Measurements from ENCODE around the gene ATP6V0C. TPM values are rescaled to one million over a fixed set of nuclear protein-coding genes. Genes with fewer than 3 reads are reported as not detected.

ATP6V0C gene
- total and polyA plus RNA-seq, 2 of the 13 experiments (the other 11 are each of a cell fraction or from before 2014, with no cell fraction given) = 10.4 to 20.1 TPM

- TF ChIP-seq SMAD1 (CRISPR knock-in tag; IDR thresholded peaks at IDR 0.05; ENCODE audit: borderline replicate concordance, low read depth) = no peak
- no peak for TF ChIP-seq ZHX2 (IDR thresholded peaks at IDR 0.05; ENCODE audit: low read depth)
- TF ChIP-seq ZHX2 (CRISPR knock-in tag; IDR thresholded peaks at IDR 0.05; ENCODE audit: borderline replicate concordance) = no peak
- TF ChIP-seq MED13 (CRISPR knock-in tag; IDR thresholded peaks at IDR 0.05) = peak; percentile 26; the same call in 1 of the 2 replicates
- peak; percentile 7 for TF ChIP-seq XRCC5 (optimal IDR thresholded peaks at IDR 0.05; ENCODE audit: low read length)
- TF ChIP-seq PRPF4 (IDR thresholded peaks at IDR 0.05; ENCODE audit: low read depth, low read length, poor library complexity, severe bottlenecking) = no peak
- TF ChIP-seq GATA4 (IDR thresholded peaks at IDR 0.05; ENCODE audit: borderline replicate concordance, low read depth) = no peak
- no peak for TF ChIP-seq ATF1 (CRISPR knock-in tag; IDR thresholded peaks at IDR 0.05)
- TF ChIP-seq BRCA1 (CRISPR knock-in tag; IDR thresholded peaks at IDR 0.05) = 0 out of 2 replicates have a peak, but pooled peaks have one; percentile 26
- TF ChIP-seq ZIK1 (CRISPR knock-in tag; IDR thresholded peaks at IDR 0.05; ENCODE audit: borderline replicate concordance, low read depth) = 0 out of 2 replicates have a peak, but pooled peaks have one; percentile 27
- TF ChIP-seq ZNF296 (CRISPR knock-in tag; conservative IDR thresholded peaks at IDR 0.05) = no peak
- TF ChIP-seq RNF2 (conservative IDR thresholded peaks at IDR 0.05; ENCODE audit: low read depth) = 0 out of 2 replicates have a peak, but pooled peaks have one; percentile 41
- no peak for TF ChIP-seq ZNF253 (CRISPR knock-in tag; IDR thresholded peaks at IDR 0.05; ENCODE audit: borderline replicate concordance)
- TF ChIP-seq, protein P1, sequence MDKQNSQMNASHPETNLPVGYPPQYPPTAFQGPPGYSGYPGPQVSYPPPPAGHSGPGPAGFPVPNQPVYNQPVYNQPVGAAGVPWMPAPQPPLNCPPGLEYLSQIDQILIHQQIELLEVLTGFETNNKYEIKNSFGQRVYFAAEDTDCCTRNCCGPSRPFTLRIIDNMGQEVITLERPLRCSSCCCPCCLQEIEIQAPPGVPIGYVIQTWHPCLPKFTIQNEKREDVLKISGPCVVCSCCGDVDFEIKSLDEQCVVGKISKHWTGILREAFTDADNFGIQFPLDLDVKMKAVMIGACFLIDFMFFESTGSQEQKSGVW (CRISPR knock-in tag; IDR thresholded peaks at IDR 0.05; ENCODE audit: borderline replicate concordance) = no peak
- no peak for TF ChIP-seq ISX (CRISPR knock-in tag; conservative IDR thresholded peaks at IDR 0.05)
- TF ChIP-seq, protein P2, sequence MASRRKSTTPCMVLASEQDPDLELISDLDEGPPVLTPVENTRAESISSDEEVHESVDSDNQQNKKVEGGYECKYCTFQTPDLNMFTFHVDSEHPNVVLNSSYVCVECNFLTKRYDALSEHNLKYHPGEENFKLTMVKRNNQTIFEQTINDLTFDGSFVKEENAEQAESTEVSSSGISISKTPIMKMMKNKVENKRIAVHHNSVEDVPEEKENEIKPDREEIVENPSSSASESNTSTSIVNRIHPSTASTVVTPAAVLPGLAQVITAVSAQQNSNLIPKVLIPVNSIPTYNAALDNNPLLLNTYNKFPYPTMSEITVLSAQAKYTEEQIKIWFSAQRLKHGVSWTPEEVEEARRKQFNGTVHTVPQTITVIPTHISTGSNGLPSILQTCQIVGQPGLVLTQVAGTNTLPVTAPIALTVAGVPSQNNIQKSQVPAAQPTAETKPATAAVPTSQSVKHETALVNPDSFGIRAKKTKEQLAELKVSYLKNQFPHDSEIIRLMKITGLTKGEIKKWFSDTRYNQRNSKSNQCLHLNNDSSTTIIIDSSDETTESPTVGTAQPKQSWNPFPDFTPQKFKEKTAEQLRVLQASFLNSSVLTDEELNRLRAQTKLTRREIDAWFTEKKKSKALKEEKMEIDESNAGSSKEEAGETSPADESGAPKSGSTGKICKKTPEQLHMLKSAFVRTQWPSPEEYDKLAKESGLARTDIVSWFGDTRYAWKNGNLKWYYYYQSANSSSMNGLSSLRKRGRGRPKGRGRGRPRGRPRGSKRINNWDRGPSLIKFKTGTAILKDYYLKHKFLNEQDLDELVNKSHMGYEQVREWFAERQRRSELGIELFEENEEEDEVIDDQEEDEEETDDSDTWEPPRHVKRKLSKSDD (CRISPR knock-in tag; IDR thresholded peaks at IDR 0.05; ENCODE audit: low read depth) = no peak
- no peak for TF ChIP-seq CHCHD3 (CRISPR knock-in tag; IDR thresholded peaks at IDR 0.05)
- no peak for TF ChIP-seq ZNF136 (CRISPR knock-in tag; IDR thresholded peaks at IDR 0.05; ENCODE audit: low read depth)
- TF ChIP-seq KAT7 (CRISPR knock-in tag; IDR thresholded peaks at IDR 0.05; ENCODE audit: borderline replicate concordance) = no peak
- TF ChIP-seq POLR2A (IDR thresholded peaks at IDR 0.05; ENCODE audit: insufficient read depth in 1 of 2, low read depth in 2 of 2, low read length in 2 of 2) = peak in 1 of 2 experiments; percentile 44; a peak in 1 of 4 replicates
Measured at GRCh38 chr16:2473999-2474876, 39.5 kb upstream of the ATP6V0C start (continued).
